ENCODE measurements around the gene MARCO. TPM values are rescaled to one million over a fixed set of nuclear protein-coding genes. Genes with fewer than 3 reads are reported as not detected.

MARCO gene
- total and polyA plus RNA-seq, 2 of the 8 experiments (the other 6 are each of a cell fraction or from before 2014, with no cell fraction given): not detected

DNA sequence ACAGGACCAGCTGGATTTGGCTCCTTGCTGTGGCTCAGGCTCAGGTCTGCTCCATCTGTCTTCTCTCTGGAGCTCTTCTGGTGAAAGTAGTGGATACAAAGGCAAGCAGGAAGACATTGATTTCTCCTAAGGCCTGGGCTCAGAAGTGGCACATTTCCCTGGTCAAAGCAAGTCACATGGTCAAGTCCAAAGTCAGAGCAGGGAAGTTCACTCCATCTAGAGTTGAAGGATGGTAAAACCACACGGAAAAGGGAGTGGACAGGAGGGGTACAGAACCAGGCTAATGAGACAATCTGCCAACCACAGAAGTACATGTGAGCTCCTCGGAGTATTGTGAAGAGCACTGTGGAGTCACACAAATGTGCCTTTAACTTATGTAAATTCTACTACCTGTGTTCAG, 66.1 kb downstream of the MARCO start:
- H4K8ac ChIP-seq (ENCODE audit: extremely low read depth, insufficient read depth, low read length): no peak overlapping the region
- H3K14ac ChIP-seq (ENCODE audit: insufficient read length): no peak overlapping the region
- no peak for DNase-seq (ENCODE audit: low read depth in 1 of 2, low spot score in 2 of 2)
- TF ChIP-seq TAF7 (optimal IDR thresholded peaks at IDR 0.05; ENCODE audit: borderline replicate concordance, low read depth, low read length) (no peak), RAD21 (IDR thresholded peaks at IDR 0.05 in 1 of 2, conservative IDR thresholded peaks at IDR 0.05 in 1 of 2; ENCODE audit: low read depth in 2 of 2, low read length in 2 of 2) (peak; percentile 13 to 42; a peak in 3 of 4 replicates), TEAD4 (IDR thresholded peaks at IDR 0.05; ENCODE audit: low read depth, low read length) (no peak), TAF1 (IDR thresholded peaks at IDR 0.05; ENCODE audit: low read depth, low read length) (no peak)
- TF ChIP-seq, protein P1, sequence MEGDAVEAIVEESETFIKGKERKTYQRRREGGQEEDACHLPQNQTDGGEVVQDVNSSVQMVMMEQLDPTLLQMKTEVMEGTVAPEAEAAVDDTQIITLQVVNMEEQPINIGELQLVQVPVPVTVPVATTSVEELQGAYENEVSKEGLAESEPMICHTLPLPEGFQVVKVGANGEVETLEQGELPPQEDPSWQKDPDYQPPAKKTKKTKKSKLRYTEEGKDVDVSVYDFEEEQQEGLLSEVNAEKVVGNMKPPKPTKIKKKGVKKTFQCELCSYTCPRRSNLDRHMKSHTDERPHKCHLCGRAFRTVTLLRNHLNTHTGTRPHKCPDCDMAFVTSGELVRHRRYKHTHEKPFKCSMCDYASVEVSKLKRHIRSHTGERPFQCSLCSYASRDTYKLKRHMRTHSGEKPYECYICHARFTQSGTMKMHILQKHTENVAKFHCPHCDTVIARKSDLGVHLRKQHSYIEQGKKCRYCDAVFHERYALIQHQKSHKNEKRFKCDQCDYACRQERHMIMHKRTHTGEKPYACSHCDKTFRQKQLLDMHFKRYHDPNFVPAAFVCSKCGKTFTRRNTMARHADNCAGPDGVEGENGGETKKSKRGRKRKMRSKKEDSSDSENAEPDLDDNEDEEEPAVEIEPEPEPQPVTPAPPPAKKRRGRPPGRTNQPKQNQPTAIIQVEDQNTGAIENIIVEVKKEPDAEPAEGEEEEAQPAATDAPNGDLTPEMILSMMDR (IDR thresholded peaks at IDR 0.05; ENCODE audit: control extremely low read depth in 1 of 3, insufficient read depth in 1 of 3, low read depth in 1 of 3, low read length in 3 of 3): peak in 1 of 3 experiments; percentile 21; a peak in 1 of 4 replicates
- ChIA-PET POLR2A (ENCODE audit: partially characterized antibody) (no interaction called here), CTCF (ENCODE audit: partially characterized antibody) (interaction anchor here (0.7 to 2.7 kb wide), 7 partner anchors 20 to 810 kb away, joined by 3 to 12 read pairs (median 4); no protein-coding TSS in a partner anchor)
- no peaks in the 10 kb centered on the region for H3K23me2 ChIP-seq (ENCODE audit: low read depth, low read length)
- no peaks in the 10 kb centered on the region for H3K79me2 ChIP-seq (ENCODE audit: control insufficient read depth in 1 of 2, insufficient read depth in 2 of 2, low read length in 2 of 2)
- no peak for FAIRE-seq
- H2AFZ ChIP-seq (ENCODE audit: low read length): no peak overlapping the region
- no peak overlapping the region for H3K18ac ChIP-seq (ENCODE audit: extremely low read depth, low read length)
- H2AK5ac ChIP-seq (ENCODE audit: low read depth, low read length): no peak overlapping the region
- no peak overlapping the region for H2BK5ac ChIP-seq (ENCODE audit: low read depth, low read length)
- H3K56ac ChIP-seq (replicated peaks; ENCODE audit: insufficient read length, low read depth, low read length): no peak overlapping the region
- H3K27ac ChIP-seq (ENCODE audit: low read depth, low read length): no peak overlapping the region
- H3K9ac ChIP-seq (replicated peaks in 1 of 4; ENCODE audit: extremely low read depth in 1 of 4, low read depth in 3 of 4, low read length in 3 of 4): no peak overlapping the region
- H4K91ac ChIP-seq (replicated peaks; ENCODE audit: insufficient read length, low read length): no peak overlapping the region
- no peak overlapping the region for H2BK15ac ChIP-seq (ENCODE audit: low read length)
- no peak overlapping the region for H3K4ac ChIP-seq (replicated peaks; ENCODE audit: insufficient read length, low read depth, low read length)
- H2BK120ac ChIP-seq (replicated peaks; ENCODE audit: low read depth, low read length): no peak overlapping the region
- H3K4me2 ChIP-seq (ENCODE audit: insufficient read depth in 1 of 2, low read depth in 2 of 2, low read length in 2 of 2): no peak overlapping the region
- H4K20me1 ChIP-seq (replicated peaks in 1 of 2; ENCODE audit: control insufficient read depth in 1 of 2, insufficient read depth in 2 of 2, low read length in 2 of 2): no peaks in the 10 kb centered on the region
- H2BK20ac ChIP-seq (ENCODE audit: low read length): no peak overlapping the region
- no peaks in the 10 kb centered on the region for H3K79me1 ChIP-seq (ENCODE audit: low read depth, low read length)
- no peak overlapping the region for H3K23ac ChIP-seq (ENCODE audit: insufficient read length)
- no peaks in the 10 kb centered on the region for H3K36me3 ChIP-seq (ENCODE audit: control insufficient read depth in 2 of 4, insufficient read depth in 4 of 4, low read length in 3 of 4)
- no peak overlapping the region for H3K4me3 ChIP-seq (ENCODE audit: extremely low read depth in 1 of 4, insufficient read depth in 2 of 4, low read depth in 3 of 4, low read length in 4 of 4)
- H4K5ac ChIP-seq (ENCODE audit: insufficient read length, low read depth, low read length): no peak overlapping the region
- peaks cover 16% of the 10 kb centered on the region in 2 experiments for H3K9me3 ChIP-seq (ENCODE audit: insufficient read depth in 2 of 2, low read depth in 1 of 2, low read length in 1 of 2)
- H3K4me1 ChIP-seq (replicated peaks in 1 of 4; ENCODE audit: control insufficient read depth in 3 of 4, insufficient read depth in 4 of 4, low read length in 3 of 4): peaks cover 0 to 2% (median 0%) of the 10 kb centered on the region in 4 experiments; a peak in 4 of 7 replicates
- WGBS, 2 experiments (ENCODE audit: extremely low coverage in 1 of 2, insufficient coverage in 1 of 2, insufficient read length in 1 of 2, insufficient replicate concordance in 2 of 2, low coverage in 1 of 2, low lambda C conversion rate in 2 of 2, missing lambda C conversion rate in 1 of 2): 76% methylated on average over 2 of the region's 2 CpGs; no CpG with 5 or more reads in 1 of the 2 experiments
- peaks cover 0 to 4% (median 3%) of the 10 kb centered on the region in 4 experiments; a peak in 5 of 7 replicates for H3K27me3 ChIP-seq (replicated peaks in 1 of 4; ENCODE audit: control insufficient read depth in 3 of 4, extremely low read depth in 1 of 4, insufficient read depth in 3 of 4, low read length in 3 of 4)
- no peak overlapping the region for H2BK12ac ChIP-seq (ENCODE audit: low read depth, low read length)

All from H1 (cell line).